ENCODE data around the gene TANK.

- TF ChIP-seq CTCF (IDR thresholded peaks at IDR 0.05): no peak
- no peak for TF ChIP-seq POLR2AphosphoS5 (IDR thresholded peaks at IDR 0.05)
Measured at GRCh38 chr2:161173541-161174194, 13.4 kb downstream of the TANK start.
